ENCODE results near the gene RAD51D. TPM values are rescaled to one million over a fixed set of nuclear protein-coding genes. Genes with fewer than 3 reads are reported as not detected.
A peak's percentile ranks its signal among the peaks of the same experiment; 100 is the strongest.

RAD51D gene
- total RNA-seq, 2 experiments from 2014 or later = 6.2 to 8.6 TPM

DNA sequence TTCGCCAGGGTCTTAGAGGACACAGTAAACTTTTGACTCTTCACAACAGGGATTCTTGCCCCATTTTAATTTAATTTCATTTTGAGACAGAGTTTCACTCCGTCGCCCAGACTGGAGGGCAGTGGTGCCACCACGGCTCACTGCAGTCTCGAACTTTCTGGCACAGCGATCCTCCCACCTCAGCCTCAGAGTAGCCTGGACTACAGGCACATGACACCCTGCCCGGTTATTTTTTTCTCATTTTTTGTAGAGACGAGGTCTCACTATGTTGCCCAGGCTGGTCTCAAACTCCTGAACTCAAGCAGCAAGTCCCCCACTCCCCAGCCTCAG is 22.8 kb upstream of the RAD51D start:
- TF ChIP-seq, protein P1, sequence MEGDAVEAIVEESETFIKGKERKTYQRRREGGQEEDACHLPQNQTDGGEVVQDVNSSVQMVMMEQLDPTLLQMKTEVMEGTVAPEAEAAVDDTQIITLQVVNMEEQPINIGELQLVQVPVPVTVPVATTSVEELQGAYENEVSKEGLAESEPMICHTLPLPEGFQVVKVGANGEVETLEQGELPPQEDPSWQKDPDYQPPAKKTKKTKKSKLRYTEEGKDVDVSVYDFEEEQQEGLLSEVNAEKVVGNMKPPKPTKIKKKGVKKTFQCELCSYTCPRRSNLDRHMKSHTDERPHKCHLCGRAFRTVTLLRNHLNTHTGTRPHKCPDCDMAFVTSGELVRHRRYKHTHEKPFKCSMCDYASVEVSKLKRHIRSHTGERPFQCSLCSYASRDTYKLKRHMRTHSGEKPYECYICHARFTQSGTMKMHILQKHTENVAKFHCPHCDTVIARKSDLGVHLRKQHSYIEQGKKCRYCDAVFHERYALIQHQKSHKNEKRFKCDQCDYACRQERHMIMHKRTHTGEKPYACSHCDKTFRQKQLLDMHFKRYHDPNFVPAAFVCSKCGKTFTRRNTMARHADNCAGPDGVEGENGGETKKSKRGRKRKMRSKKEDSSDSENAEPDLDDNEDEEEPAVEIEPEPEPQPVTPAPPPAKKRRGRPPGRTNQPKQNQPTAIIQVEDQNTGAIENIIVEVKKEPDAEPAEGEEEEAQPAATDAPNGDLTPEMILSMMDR (IDR thresholded peaks at IDR 0.05) = peak; percentile 54
- ATAC-seq (ENCODE audit: poor library complexity) (no peak), DNase-seq (no peak)
- Histone ChIP-seq H3K27ac (ENCODE audit: low read depth in 1 of 2, low read length in 2 of 2) (no peak overlapping the region), H3K4me1 (ENCODE audit: insufficient read depth, low read length) (peaks cover 28% of the 10 kb centered on the region), H3K9me3 (ENCODE audit: control insufficient read depth in 1 of 2, insufficient read depth in 1 of 2, low read length in 2 of 2) (no peaks in the 10 kb centered on the region), H3K36me3 (ENCODE audit: insufficient read depth, low read length) (peaks cover 25% of the 10 kb centered on the region), H3K4me3 (ENCODE audit: low read length) (peak overlapping the region; percentile 98), H3K27me3 (ENCODE audit: control insufficient read depth in 1 of 2, insufficient read depth in 2 of 2, low read length in 2 of 2) (no peaks in the 10 kb centered on the region)
- POLR2A ChIA-PET = interaction anchor here (0.9 to 3.5 kb wide), 10 partner anchors 8 to 444 kb away, joined by 3 to 18 read pairs (median 5); partner anchors contain the start of genes AP2B1, CCT6B, PEX12 and RAD51D
- Mint-ChIP-seq H3K27me3 (no peaks in the 10 kb centered on the region), H3K36me3 (ENCODE audit: low read depth) (peaks cover 25% of the 10 kb centered on the region), H3K4me1 (ENCODE audit: low read depth) (peaks cover 17% of the 10 kb centered on the region), H3K27ac (peak overlapping the region; percentile 75), H3K4me3 (peak overlapping the region; percentile 90), H3K9me3 (no peaks in the 10 kb centered on the region)
- intact Hi-C loops (cut with DNase I, micrococcal nuclease) = loop anchor here (1.0 to 2.0 kb wide), 2 partner anchors 436 kb away; partner anchors contain the start of gene PEX12 (in 2 of the 2)
- CTCF ChIA-PET = interaction anchor here (1.0 to 1.7 kb wide), 5 partner anchors 19 to 445 kb away, joined by 3 to 5 read pairs (median 3); partner anchors contain the start of genes AP2B1 and PEX12

- Histone ChIP-seq H3K9me3 (ENCODE audit: control insufficient read depth in 1 of 2, insufficient read depth in 1 of 2, low read length in 2 of 2) (no peaks in the 10 kb centered on the region), H3K4me3 (ENCODE audit: low read length) (peak within 1 kb of the TSS; percentile 98), H3K27me3 (ENCODE audit: control insufficient read depth in 1 of 2, insufficient read depth in 2 of 2, low read length in 2 of 2) (no peaks in the 10 kb centered on the region), H3K36me3 (ENCODE audit: insufficient read depth, low read length) (peaks cover 31% of the 10 kb centered on the region), H3K4me1 (ENCODE audit: insufficient read depth, low read length) (peaks cover 28% of the 10 kb centered on the region), H3K27ac (ENCODE audit: low read depth in 1 of 2, low read length in 2 of 2) (peak within 1 kb of the TSS; percentile 13 to 64)
- peak within 1 kb of the TSS; percentile 75 for H3K27ac Mint-ChIP-seq
- ChIA-PET CTCF (interaction anchor here (0.7 to 1.7 kb wide), 10 partner anchors 19 to 445 kb away, joined by 3 to 8 read pairs (median 4); partner anchors contain the start of genes AP2B1 and PEX12), POLR2A (interaction anchor here (0.7 to 3.5 kb wide), 13 partner anchors 9 to 667 kb away, joined by 3 to 18 read pairs (median 4); partner anchors contain the start of genes AP2B1, CCT6B, PEX12 and RAD51D)
- peaks cover 30% of the 10 kb centered on the region for H3K36me3 Mint-ChIP-seq (ENCODE audit: low read depth)
- H3K4me3 Mint-ChIP-seq = peak within 1 kb of the TSS; percentile 90
- intact Hi-C loops (cut with DNase I, micrococcal nuclease) = loop anchor here (1.0 to 2.0 kb wide), 3 partner anchors 54 to 437 kb away; partner anchors contain the start of gene PEX12 (in 2 of the 2)
- H3K27me3 Mint-ChIP-seq = no peaks in the 10 kb centered on the region
- peak; percentile 84 to 93 (median 88) for DNase-seq
- ATAC-seq (ENCODE audit: poor library complexity) = peak; percentile 97
- TF ChIP-seq, protein P1 (IDR thresholded peaks at IDR 0.05) = peak; percentile 92
- peaks cover 17% of the 10 kb centered on the region for H3K4me1 Mint-ChIP-seq (ENCODE audit: low read depth)
- no peaks in the 10 kb centered on the region for H3K9me3 Mint-ChIP-seq
Observed at GRCh38 chr17:35141681-35142466, 22.2 kb upstream of the RAD51D start, which contains the start of gene NLE1. NLE1 (minus strand) TSS chr17:35142303; CDS start chr17:35142275, 28 bp downstream.

DNA sequence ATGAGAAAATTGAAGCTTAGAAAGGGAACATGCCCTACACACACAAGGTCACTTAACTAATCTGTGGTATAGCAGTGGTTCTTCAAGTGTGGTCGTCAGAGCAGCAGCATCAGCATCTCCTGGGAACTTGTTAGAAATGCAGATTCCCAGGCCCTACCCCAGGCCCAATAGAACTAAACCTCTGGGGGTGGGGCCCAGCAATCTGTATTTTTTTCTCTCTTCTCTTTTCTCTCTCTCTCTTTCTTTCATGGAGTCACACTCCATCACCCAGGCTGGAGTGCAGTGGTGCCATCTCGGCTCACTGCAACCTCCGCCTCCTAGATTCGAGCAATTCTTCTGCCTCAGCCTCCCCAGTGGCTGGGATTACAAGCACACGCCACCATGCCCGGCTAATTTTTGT is 18.6 kb upstream of the RAD51D start:
- no peaks in the 10 kb centered on the region for H3K27me3 ChIP-seq (ENCODE audit: control insufficient read depth in 1 of 2, insufficient read depth in 2 of 2, low read length in 2 of 2)
- H3K4me3 ChIP-seq (ENCODE audit: low read length) = no peak overlapping the region
- H3K36me3 Mint-ChIP-seq (ENCODE audit: low read depth) = peaks cover 67% of the 10 kb centered on the region
- CTCF ChIA-PET = no interaction called here
- no peak for DNase-seq
- H3K4me1 ChIP-seq (ENCODE audit: insufficient read depth, low read length) = peaks cover 28% of the 10 kb centered on the region
- H3K27me3 Mint-ChIP-seq = no peaks in the 10 kb centered on the region
- TF ChIP-seq, protein P1 (IDR thresholded peaks at IDR 0.05) = no peak
- H3K27ac Mint-ChIP-seq = no peak overlapping the region
- no peak overlapping the region for H3K27ac ChIP-seq (ENCODE audit: low read depth in 1 of 2, low read length in 2 of 2)
- H3K36me3 ChIP-seq (ENCODE audit: insufficient read depth, low read length) = peaks cover 67% of the 10 kb centered on the region
- H3K9me3 Mint-ChIP-seq = no peaks in the 10 kb centered on the region
- no peak for ATAC-seq (ENCODE audit: poor library complexity)
- intact Hi-C loops (cut with DNase I, micrococcal nuclease) = no loop called here
- no peaks in the 10 kb centered on the region for H3K9me3 ChIP-seq (ENCODE audit: control insufficient read depth in 1 of 2, insufficient read depth in 1 of 2, low read length in 2 of 2)
- no peak overlapping the region for H3K4me3 Mint-ChIP-seq
- peaks cover 10% of the 10 kb centered on the region for H3K4me1 Mint-ChIP-seq (ENCODE audit: low read depth)
- POLR2A ChIA-PET = interaction anchor here (1.2 kb wide), 1 partner anchor 322 kb away, joined by 3 read pairs; no protein-coding TSS in a partner anchor

All from CD4-positive, alpha-beta T cell (primary cell).